CD4-positive, alpha-beta T cell treated with Interleukin-15 for 1 hour (primary cell): ENCODE measurements around the gene MTX2.

ENCODE experiments used
- DNase-seq: peaks from one replicate; pipeline ENCODE4 v3.0.0-alpha.2; 2020

Gene MTX2

GRCh38 chr2:176383100-176383499 is 113.9 kb downstream of the MTX2 start:
- no peak for DNase-seq

GRCh38 chr2:176383836-176384442 is 114.7 kb downstream of the MTX2 start:
- no peak for DNase-seq

- DNase-seq = no peak
Observed at GRCh38 chr2:176385219-176385759, 116.0 kb downstream of the MTX2 start.

GRCh38 chr2:176385838-176386237 is 116.6 kb downstream of the MTX2 start:
- DNase-seq = no peak
